OCI-M2 (cell line): ENCODE results near the gene FIBIN.
"Not testable (repeated sequence)": the region's sequence is repeated elsewhere in the genome, so short reads cannot be mapped to it uniquely, and the experiment has no call there.

ENCODE experiments used
- DNase-seq: peaks from one replicate; lab custom pipeline; 2025; ENCODE audit not compliant: unreplicated experiment; lab: John Stamatoyannopoulos, UW

Gene FIBIN

DNA sequence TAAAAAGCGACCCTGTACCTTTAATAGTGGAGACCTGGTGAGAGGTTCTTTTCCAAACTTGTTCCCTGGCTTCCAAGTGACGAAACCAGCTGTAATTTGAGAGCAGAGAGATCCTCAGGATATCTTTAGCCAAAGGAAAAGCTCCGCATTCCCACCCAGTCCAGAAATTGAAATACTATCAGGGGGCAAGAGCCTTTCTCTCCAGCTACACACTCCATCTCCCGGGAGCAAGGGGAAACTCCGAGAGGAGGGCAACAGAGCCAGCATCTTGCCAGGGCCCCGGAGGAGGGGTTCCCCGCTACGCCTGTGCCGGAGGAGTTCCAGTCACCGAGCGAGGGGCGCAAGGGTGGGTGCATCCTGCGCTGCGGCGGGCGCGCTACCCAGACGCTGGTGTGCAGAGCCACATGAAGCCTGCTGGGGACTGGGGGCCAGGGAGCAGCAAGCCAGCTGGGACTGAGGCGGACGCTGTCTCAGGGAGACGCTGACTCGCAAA lies at the start of gene FIBIN:
FIBIN (plus strand) TSS at position 148 of the 493 bp plus-strand sequence. CDS start 415 bp downstream, outside the sequence.
- DNase-seq = no peak

DNA sequence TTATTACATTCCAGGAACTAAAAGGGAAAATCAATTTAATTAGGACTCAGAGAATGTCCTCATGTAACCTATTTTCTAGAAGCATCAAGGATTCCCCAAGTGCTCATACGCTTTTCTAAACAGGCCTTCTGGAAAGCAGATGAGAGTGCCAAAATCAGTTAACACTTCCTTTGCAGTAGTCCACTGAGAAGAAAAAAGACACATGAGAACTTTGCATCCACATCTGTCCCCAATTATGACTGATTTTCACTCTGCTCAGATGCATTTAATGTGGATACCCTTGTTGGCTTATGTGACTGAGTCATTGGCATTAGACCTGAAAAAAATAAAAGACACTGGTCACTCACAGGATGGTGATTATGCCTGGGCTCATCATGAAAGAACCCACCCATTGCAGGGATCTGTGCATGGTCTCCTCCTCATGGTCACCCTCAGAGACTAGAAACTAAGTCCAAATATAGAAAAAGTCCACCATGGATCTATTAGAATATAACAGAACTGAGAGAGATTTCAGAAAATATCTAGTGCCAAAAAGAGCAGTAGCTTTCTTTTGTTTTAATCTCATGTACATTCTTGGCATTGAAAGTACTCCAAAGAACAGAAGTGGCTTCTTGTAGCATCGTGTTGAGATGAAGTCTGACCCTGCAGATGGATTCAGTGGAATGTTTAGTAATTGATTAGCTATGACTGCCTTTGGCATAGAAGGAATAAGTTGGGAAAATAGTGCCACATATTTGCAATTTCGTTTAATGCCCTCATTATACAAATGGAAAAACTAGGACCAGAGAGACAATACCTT lies 48.8 kb upstream of the FIBIN start:
- DNase-seq = no peak

DNA sequence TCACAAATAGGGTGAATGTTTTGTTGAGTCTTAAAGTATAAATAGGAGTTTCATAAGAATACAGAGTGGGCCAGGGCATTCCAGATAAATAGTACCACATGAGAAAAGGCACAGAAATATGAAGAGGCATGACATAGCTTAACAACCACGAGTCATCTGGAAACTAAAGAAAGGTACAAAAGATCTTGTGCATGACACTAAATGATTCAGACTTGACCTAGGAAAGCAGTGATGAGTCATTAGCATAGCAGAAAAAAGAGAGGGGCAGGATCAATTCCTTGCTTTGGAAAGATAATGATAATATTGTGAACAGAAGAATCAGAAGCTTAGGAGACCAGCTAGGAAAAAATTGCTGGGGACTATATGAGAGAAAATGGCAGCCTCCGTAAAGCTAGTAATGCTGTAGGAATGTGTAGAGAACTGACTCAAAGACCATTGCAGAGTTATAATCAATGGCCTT lies 47.6 kb upstream of the FIBIN start:
- DNase-seq = no peak

DNA sequence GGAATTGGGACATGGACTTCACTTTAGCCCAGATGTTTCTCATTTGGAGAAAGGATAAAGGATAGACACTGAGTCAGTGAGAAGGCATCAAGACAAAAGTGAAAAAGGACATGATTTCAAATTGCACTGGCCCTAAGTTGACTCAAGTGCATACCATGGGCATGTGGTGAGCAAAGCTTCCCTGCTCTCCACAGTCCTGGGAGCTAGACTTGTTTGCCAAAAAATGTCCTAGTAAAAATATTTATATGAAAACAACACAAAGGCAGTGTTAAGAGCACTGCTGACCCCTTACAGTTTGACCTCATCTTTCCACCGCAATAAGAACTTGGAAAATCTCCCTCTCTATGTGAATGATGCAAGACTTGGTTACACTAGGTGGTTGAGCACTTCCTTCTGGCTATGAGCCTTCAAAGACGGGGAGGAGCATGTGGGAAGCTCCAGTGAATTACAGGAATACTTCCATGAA lies 46.5 kb upstream of the FIBIN start:
- no peak for DNase-seq

DNA sequence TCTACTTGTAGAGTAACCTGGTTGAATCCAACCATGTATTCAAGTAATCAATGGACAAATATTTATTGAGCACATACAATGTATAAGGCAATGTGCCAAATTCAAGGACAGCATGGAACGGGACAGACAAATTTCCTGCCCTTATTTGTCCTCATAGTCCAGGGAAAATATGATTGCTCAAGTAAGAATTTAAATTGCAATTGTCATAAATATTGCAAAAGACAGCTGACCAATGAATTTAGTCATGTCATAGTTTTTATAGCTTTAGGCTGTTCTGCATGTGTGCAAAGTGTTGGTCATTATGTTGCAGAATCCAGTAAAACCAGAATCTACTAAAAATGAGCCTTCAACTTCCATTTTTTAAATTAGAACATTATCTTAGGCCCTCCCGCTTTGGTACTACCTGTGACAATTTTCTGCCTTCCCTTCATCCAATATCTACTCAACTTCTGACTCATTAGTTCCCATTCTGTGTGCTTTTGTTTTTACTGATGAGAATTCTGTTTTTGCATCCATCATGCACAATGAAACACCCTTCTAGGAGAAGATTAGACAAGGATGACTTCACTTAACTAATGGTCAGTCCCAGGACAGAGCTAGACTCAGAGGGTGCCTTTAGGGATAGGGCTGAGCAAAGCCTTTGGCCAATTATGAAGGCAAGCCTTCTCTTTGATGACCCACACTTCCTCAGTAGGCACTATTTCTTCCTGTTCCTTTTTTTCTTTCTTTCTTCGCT lies 45.8 kb upstream of the FIBIN start:
- no peak for DNase-seq

DNA sequence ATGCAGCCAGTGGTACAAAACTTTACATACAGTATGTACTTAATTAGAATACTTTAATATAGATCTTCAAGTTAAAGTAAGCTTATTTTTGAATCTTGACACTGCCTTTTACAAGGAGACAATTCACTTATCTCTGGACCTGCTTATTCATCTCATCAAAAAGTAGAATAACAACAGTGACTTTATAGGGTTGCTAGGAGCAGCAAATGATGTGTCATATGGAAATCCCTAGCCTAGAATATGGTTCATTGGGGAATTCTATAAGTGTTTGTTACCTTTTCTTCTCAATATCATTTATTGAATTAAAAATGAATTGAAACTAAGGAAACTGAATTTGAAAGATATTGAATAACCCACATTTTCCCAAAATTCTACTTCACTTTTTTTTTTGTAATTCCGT lies 45.0 kb upstream of the FIBIN start:
- no peak for DNase-seq

DNA sequence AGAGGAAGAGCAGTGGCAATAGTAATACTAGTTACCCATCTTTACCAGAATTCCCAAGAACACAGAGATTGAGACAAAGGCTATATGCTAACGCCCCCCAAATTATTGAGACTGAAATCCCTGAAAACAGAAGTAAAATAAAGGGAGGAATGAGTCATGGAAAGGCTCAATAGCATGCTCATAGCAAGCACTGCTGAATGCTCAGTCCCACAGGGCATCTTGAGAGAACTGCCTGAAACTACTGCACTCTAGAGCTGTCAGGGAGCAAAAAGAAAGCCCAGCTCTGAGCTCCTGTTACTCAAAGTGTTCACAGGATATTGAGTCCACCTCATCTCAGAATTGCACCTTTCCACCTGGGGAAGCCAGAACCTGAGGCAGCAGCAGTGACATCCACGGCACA lies 44.1 kb upstream of the FIBIN start:
- no peak for DNase-seq

DNA sequence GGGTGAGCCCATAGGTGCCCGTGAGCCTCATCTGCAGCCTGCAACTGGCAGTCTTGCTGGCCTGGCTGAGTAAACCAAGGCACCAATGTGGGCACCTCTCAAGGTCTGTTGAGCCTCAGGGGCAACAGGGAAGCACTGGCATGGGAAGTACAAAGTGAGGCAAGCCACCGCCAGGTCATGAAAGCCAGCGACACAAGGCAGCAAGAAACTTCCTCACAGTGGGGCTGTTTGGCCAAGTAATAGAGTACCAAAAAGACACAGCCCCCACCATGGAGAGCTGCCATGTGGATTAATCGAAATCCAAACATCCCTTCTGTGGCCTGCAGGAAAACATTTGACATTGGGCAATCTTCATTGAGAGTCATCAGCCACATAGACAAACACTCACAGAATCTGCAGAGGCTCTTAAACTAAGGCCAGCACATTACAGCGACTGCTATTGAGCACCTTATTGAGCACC lies 43.6 kb upstream of the FIBIN start:
- no peak for DNase-seq

DNA sequence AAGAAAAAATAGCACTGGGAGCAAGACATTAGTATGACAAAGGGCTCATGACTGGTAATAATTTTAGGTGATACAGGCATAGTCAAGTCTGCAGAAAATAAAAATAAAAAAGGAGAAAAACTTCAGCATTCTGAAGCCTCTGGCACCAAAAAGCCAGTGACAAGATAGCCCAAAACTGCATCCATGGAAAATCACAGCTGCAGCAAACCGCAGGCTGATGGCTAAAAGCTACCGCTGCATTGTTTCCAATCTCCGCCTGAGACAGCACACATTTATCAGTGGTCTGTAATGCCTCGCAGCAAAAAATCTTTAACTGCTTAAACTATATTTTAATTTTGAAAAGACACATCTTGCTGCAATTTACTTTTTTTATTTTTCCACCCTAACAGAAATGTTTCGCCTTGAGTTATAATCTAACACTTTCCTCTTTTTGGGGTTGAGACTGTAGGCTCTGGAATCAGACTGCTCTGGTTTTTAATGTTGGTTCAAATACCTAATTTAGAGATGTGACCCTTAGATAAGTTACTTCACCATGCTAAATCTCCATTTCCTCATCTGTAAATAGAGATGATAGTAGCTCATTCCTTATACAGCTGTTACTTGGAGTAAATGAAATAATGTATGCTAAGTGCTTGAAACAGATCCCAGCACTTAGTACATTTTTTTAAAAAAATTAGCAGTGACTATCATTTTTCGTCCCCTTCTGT lies 42.0 kb upstream of the FIBIN start:
- no peak for DNase-seq

GRCh38 chr11:26953770-26954392 lies 40.0 kb upstream of the FIBIN start:
- no peak for DNase-seq

DNA sequence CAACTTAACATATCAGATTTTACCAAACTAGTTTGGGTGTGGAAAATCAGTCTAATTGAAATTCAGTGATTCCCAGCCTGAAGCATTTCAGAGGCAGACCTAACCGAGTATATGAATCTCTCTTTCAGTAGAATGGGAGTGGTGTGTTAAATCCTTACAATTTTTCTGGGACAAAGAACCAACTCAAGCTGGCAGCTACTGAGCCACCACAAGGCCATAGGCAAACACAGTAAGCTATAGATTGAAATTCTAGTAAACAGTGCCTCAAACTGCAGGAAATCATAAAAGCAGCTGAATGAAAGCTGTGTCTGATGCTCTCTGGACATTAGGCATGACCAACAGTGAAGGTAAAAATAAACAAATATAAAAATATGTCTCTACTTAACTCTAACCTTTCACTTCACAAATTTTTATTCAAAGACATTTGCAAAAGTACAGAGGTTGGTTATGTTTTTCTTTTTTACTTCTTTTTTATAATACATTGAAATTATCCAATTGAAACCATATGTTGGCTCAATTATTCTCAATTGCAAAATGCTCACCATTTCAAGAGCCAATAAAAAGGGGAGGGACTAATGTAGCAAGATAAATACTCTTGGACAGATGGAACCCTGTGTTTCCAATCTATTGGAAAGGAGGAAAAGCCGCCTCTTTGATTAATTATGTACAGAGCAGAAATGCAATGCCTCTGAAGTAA lies 35.8 kb upstream of the FIBIN start:
- no peak for DNase-seq

- no peak for DNase-seq
Measured at GRCh38 chr11:26958702-26959049, 35.2 kb upstream of the FIBIN start.

GRCh38 chr11:26960281-26960680 lies 33.6 kb upstream of the FIBIN start:
- no peak for DNase-seq

DNA sequence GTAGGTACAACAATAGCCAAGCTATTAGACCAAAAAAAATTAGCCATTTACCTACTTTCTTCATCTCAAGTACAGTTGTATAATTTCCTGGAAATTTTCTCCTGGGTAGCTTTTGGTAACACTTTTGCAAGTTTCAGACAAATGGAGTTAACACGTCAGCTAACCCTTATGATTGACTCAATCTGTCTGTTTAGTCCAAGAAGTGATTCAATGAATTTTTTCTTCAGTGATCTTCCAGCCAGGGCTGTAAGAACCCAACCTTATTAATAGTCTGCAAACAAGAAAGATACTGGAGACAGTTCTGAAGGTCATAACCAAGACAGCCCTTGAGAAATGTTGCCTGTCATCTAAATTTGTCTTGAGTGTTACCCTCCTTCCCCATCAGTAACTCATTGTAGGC lies 30.1 kb upstream of the FIBIN start:
- no peak for DNase-seq

- no peak for DNase-seq
Measured at GRCh38 chr11:26964339-26964738, 29.6 kb upstream of the FIBIN start.

DNA sequence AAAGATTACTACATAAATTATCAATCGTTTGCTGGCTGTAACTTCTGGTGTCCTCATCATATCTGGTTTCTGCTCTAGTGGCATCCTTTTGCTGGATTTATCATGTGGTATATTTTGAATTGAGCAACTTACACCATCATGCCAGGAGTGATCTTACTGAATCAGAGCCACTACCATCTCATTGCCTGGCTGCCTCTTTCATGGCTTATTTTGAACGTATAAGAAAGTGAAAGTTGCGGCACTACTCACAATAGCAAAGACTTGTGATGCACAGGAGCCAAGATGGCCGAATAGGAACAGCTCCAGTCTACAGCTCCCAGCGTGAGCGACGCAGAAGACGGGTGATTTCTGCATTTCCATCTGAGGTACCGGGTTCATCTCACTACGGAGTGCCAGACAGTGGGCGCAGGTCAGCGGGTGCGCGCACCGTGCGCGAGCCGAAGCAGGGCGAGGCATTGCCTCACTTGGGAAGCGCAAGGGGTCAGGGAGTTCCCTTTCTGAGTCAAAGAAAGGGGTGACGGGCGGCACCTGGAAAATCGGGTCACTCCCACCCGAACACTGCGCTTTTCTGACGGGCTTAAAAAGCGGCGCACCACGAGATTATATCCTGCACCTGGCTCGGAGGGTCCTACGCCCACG lies 28.9 kb upstream of the FIBIN start:
- DNase-seq = not testable (repeated sequence)

- no peak for DNase-seq
Measured at GRCh38 chr11:26971961-26972360, 22.0 kb upstream of the FIBIN start.

DNA sequence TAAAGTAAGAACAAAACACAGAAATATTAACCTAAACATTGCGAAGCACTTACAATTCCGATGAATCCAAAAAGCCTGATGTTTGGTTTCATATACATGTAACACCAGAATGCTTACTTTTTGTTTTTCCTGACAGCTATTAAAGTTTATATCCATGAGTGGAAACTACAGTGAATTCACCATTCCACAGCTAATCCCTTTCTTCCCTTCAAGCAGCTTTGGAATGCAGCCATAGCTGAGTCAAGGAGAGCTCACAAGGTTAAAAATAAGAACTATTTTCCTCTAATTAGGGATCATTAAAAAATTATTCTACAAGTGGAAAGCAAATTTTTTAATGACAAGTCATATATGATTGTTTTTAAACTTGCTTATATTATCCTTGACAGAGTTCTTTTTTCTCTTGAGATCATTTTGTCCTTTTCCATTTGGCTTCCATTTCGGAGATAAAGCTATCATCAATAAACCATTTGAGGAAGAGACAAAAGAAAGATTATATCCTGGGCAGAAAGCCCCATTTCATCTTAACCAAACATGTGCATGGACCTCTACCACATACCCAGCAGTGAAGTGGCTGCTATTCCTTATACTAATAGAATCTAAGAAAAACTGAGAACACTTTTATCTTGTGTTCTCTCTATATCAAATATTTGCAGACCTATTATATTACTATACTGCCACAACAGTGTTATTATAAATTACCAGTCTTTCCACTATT lies 19.7 kb upstream of the FIBIN start:
- no peak for DNase-seq

DNA sequence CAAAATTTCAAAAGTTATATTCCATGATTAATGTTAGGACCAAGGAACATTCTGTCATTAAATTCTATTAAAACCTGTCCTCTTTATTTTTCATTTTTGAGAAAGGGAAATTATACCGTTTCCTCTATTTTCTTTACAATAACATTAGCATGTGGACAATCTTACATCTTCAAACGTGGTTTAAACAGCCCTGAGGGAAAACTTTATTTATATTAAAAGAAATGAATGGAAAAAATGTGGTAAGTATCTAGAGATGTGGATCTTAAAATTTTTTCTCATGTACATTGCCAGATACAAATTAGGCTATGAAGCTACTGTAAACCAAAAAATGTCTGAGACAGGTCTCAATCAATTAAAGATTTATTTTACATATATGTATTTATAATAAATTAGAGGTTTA lies 18.9 kb upstream of the FIBIN start:
- no peak for DNase-seq
